GM12873 (cell line): ENCODE measurements around the gene SIK3.

ENCODE experiments used
- CTCF ChIP-seq: IDR thresholded peaks from 2 replicates; pipeline ENCODE4 v1.5.1; 2012; ENCODE audit warnings: low read depth, mild to moderate bottlenecking, moderate library complexity, low read length, control low read depth; ENCODE audit not compliant: insufficient read depth; ENCODE audit errors: missing control alignments

The SIK3 gene

GRCh38 chr11:117023178-117023577, 75.0 kb downstream of the SIK3 start:
- TF ChIP-seq CTCF: no peak

GRCh38 chr11:117022526-117022925, 75.7 kb downstream of the SIK3 start:
- no peak for TF ChIP-seq CTCF

GRCh38 chr11:117020869-117021564, 77.2 kb downstream of the SIK3 start:
- TF ChIP-seq CTCF: no peak

GRCh38 chr11:117020287-117020686, 77.9 kb downstream of the SIK3 start:
- no peak for TF ChIP-seq CTCF

GRCh38 chr11:117019871-117020270, 78.4 kb downstream of the SIK3 start:
- TF ChIP-seq CTCF: no peak

GRCh38 chr11:117017456-117017855, 80.8 kb downstream of the SIK3 start:
- TF ChIP-seq CTCF: no peak

- TF ChIP-seq CTCF: no peak
These were observed 81.5 kb downstream of the SIK3 start for GRCh38 chr11:117016747-117017146.
